ENCODE data around the gene CFAP68. TPM values are rescaled to one million over a fixed set of nuclear protein-coding genes. Genes with fewer than 3 reads are reported as not detected.

Gene CFAP68
- total RNA-seq, 2 donors from 2014 or later = 11.6 to 12.7 TPM

GRCh38 chr11:111849631-111850030 is 29.7 kb upstream of the CFAP68 start:
- peaks cover 3% of the 10 kb centered on the region for H3K9me3 ChIP-seq (ENCODE audit: control insufficient read depth, low read length)
- peaks cover 7% of the 10 kb centered on the region for H3K4me1 ChIP-seq (ENCODE audit: control insufficient read depth, insufficient read depth, low read length)
- 100% methylated on average over 3 of the region's 3 CpGs; no CpG with 5 or more reads in 1 of the 2 experiments for WGBS, 2 experiments (ENCODE audit: insufficient coverage in 1 of 2, insufficient read length in 1 of 2)
- peaks cover 37% of the 10 kb centered on the region for H3K36me3 ChIP-seq (ENCODE audit: control insufficient read depth, insufficient read depth, low read length)
- H3K36me3 Mint-ChIP-seq (ENCODE audit: low read depth) = peaks cover 21% of the 10 kb centered on the region
- TF ChIP-seq CTCF (conservative IDR thresholded peaks at IDR 0.05) = no peak
- DNase-seq = no peak
- no peak overlapping the region for H3K27ac Mint-ChIP-seq
- no peak overlapping the region for H3K27ac ChIP-seq (ENCODE audit: low read depth, low read length)
- H3K4me3 Mint-ChIP-seq = no peak overlapping the region
- no peak overlapping the region for H3K4me3 ChIP-seq (ENCODE audit: low read length)
- peaks cover 9% of the 10 kb centered on the region for H3K4me1 Mint-ChIP-seq
- no peaks in the 10 kb centered on the region for H3K27me3 Mint-ChIP-seq (ENCODE audit: insufficient read depth)
- no peaks in the 10 kb centered on the region for H3K27me3 ChIP-seq (ENCODE audit: control insufficient read depth, insufficient read depth, low read length, poor library complexity, severe bottlenecking)
- H3K9me3 Mint-ChIP-seq = no peaks in the 10 kb centered on the region
- no peak overlapping the region for H3K9ac ChIP-seq (ENCODE audit: extremely low read depth, low read length, poor library complexity, severe bottlenecking)

GRCh38 chr11:111851067-111851466 is 28.3 kb upstream of the CFAP68 start:
- Histone ChIP-seq H3K36me3 (ENCODE audit: control insufficient read depth, insufficient read depth, low read length) (peaks cover 39% of the 10 kb centered on the region), H3K4me1 (ENCODE audit: control insufficient read depth, insufficient read depth, low read length) (peaks cover 6% of the 10 kb centered on the region), H3K9ac (ENCODE audit: extremely low read depth, low read length, poor library complexity, severe bottlenecking) (no peak overlapping the region), H3K27ac (ENCODE audit: low read depth, low read length) (no peak overlapping the region), H3K27me3 (ENCODE audit: control insufficient read depth, insufficient read depth, low read length, poor library complexity, severe bottlenecking) (no peaks in the 10 kb centered on the region), H3K9me3 (ENCODE audit: control insufficient read depth, low read length) (peaks cover 3% of the 10 kb centered on the region), H3K4me3 (ENCODE audit: low read length) (no peak overlapping the region)
- Mint-ChIP-seq H3K27me3 (ENCODE audit: insufficient read depth) (no peaks in the 10 kb centered on the region), H3K4me1 (peaks cover 9% of the 10 kb centered on the region), H3K4me3 (no peak overlapping the region), H3K27ac (no peak overlapping the region), H3K9me3 (no peaks in the 10 kb centered on the region), H3K36me3 (ENCODE audit: low read depth) (peaks cover 23% of the 10 kb centered on the region)
- no peak for DNase-seq
- no peak for TF ChIP-seq CTCF (conservative IDR thresholded peaks at IDR 0.05)
- WGBS, 2 experiments (ENCODE audit: insufficient coverage in 1 of 2, insufficient read length in 1 of 2) = 85 to 91% methylated on average over 4 to 7 of the region's 8 CpGs

- no peak overlapping the region for H3K4me3 Mint-ChIP-seq
- Histone ChIP-seq H3K36me3 (ENCODE audit: control insufficient read depth, insufficient read depth, low read length) (peaks cover 34% of the 10 kb centered on the region), H3K27me3 (ENCODE audit: control insufficient read depth, insufficient read depth, low read length, poor library complexity, severe bottlenecking) (no peaks in the 10 kb centered on the region), H3K4me3 (ENCODE audit: low read length) (no peak overlapping the region), H3K4me1 (ENCODE audit: control insufficient read depth, insufficient read depth, low read length) (peaks cover 2% of the 10 kb centered on the region), H3K9me3 (ENCODE audit: control insufficient read depth, low read length) (peaks cover 3% of the 10 kb centered on the region), H3K27ac (ENCODE audit: low read depth, low read length) (no peak overlapping the region), H3K9ac (ENCODE audit: extremely low read depth, low read length, poor library complexity, severe bottlenecking) (no peak overlapping the region)
- no peak overlapping the region for H3K27ac Mint-ChIP-seq
- peaks cover 23% of the 10 kb centered on the region for H3K36me3 Mint-ChIP-seq (ENCODE audit: low read depth)
- H3K9me3 Mint-ChIP-seq = no peaks in the 10 kb centered on the region
- TF ChIP-seq CTCF (conservative IDR thresholded peaks at IDR 0.05) = peak; percentile 72
- peaks cover 6% of the 10 kb centered on the region for H3K4me1 Mint-ChIP-seq
- no peak for DNase-seq
- H3K27me3 Mint-ChIP-seq (ENCODE audit: insufficient read depth) = no peaks in the 10 kb centered on the region
Measured at GRCh38 chr11:111851636-111852035, 27.7 kb upstream of the CFAP68 start.

Measured in endodermal cell (in vitro differentiated cells).